SKM-1 treated with dmso at 0.1 percent for 144 hours (cell line): ENCODE measurements around the gene IL1RAPL2.

Experiments used
- DNase-seq: peaks from one replicate; lab custom pipeline; 2025; ENCODE audit not compliant: unreplicated experiment; lab: John Stamatoyannopoulos, UW

IL1RAPL2 gene

DNA sequence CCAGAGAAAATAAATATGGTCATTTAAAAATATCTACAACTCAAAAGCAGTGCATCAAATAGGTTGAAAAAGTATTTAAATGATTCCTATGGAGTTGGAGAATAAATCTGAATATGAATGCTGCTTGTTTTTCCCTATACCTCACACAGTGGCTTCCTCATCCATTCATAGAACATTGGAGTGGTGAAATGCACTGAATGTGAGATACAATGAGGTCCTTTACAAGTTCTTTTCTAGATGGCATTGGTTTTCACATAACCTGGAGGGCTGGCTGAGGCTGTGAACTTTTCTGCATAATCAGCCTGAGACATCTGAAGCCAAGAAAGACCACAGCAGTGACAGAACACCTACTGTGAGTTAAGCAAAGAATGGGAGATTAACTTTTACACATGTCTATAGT is 977.3 kb downstream of the IL1RAPL2 start:
- no peak for DNase-seq

DNA sequence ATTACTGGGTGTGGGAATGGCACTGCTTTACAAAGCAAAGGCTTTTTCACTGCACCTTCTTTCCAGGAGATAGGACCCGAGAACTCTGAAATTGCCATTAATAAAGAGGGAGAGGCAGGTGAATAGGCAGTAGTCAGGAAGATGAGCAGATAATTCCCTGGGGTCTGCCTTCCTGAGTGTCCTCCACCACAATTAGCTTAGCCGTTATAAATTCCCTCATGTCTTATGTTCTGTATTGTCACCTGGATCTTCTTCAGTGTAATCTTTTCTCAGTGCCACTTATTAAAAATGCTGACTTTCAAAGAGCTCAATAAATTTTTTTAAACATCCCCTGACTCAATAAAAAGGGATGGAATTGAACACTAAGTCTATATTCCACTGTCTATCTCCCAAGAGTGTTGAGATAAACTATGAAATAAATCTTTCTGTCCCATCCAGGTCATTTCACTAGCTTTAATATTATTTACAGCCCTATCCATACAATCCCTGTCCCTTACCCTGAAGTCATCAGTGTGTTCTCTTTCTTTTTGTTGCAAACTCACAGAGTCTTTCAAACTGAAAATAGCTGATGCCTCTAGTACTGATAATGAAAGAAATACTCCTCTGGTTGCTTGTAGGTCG is 984.2 kb downstream of the IL1RAPL2 start:
- DNase-seq = no peak

DNA sequence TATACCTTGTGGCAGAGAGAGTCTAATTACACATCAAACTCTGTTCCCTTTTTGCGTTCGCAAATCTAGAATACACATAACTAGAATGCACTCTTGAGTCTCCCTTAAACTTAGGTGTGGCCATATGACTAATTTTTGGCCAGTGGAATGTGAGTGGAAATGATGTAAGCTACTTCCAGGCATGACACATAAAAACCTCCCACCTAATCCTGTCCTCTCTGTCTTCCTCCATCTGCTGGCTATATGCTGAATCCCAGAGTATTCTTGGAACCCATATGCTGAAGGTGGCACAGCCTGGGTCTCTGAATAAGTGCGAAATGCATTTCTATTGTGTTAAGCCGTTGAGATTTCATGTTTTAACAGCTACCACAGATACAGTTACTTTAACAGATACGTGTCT is 986.4 kb downstream of the IL1RAPL2 start:
- no peak for DNase-seq

DNA sequence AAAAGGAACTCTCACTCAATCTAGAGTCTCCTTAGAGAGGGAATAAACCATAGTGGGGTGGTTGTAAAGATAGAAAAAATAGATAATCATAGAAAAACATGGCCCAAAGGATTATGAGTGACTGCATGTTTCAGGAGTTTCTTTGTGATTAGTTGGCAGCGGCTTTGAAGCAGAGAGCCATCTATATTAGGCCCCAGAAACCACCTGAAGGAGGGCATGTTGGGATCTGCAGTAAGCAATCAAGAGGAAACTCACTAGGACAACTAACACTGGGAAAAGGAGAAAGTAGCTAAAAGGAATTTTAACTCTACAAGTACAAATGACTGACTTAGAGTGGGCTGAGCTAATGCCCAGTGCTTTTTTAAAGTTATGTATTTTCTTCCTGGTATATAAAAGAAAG is 987.1 kb downstream of the IL1RAPL2 start:
- DNase-seq = no peak

DNA sequence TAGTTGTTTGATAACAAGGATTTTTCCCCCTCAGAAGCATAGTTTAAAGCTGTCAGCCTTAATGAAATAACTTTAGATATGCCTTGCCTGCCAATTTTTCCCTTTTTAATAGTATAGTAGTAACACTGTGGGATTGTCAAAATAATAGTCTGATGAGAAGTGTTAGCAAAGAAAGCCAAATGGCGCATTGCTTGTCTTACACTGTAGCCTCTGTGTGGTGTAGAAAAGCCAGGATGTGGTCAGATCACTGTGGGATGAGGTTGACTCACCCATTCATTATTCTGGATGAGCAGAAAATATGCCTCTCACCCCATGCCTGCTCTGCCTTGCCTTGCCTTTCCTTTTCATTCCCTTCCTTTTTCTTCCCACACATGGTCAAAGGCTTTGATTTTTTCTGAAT is 998.5 kb downstream of the IL1RAPL2 start:
- DNase-seq = no peak

DNA sequence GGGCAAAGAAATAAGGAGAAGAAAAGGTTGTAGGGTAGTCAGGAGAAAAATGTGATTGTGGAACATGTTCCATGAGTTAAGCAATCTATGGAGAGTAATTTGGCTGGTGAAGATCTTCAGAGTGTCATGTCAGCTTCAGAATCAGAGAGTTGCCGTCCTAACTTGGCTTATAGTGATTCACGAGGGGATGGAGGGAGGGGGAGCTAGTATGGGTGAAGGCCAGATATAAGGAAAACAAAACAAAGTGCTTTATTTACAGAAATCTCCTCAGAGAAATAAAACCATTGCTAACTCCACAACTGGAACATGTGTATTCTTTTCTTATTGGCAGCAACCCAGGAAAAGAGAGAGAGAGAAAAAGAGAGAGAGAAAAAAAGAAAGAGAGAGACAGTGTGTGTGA is 999.9 kb downstream of the IL1RAPL2 start:
- no peak for DNase-seq

DNA sequence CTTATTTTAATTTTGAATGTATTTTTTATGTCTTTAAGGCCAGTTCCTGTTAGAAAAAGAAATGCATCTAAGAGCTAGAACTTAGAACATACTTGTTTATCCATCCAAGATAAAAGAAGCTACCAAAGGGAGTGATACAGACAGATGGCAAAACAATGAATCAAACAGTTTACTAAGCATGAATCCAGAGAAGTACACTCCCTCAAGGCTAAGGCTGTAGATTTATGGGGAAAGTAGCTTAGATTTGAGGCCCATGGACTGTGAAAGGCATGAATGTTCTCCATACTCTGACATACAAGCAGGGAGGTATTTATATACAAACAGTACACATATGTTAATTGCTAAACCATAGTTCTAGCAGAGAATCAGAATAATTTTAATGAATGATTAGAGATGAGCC is 1001.1 kb downstream of the IL1RAPL2 start:
- no peak for DNase-seq

DNA sequence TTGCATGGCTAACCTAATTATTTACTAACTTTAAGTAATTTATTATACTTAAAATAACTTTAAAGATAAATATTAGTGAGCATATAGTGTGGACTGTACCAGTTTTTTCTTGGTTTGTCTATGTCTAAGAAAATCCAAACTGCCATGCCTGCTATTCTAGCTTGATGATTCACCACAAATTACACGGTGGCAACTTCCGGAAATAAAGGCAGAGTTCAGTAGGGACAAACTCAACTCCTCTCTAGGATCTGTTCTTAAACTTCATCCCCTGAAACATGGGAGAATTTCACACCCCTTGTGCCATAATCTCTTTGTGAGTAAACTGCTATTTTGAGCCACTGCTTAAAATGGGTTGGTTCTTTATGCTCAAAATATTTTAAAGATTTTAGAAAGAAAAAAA is 1042.7 kb downstream of the IL1RAPL2 start:
- no peak for DNase-seq

DNA sequence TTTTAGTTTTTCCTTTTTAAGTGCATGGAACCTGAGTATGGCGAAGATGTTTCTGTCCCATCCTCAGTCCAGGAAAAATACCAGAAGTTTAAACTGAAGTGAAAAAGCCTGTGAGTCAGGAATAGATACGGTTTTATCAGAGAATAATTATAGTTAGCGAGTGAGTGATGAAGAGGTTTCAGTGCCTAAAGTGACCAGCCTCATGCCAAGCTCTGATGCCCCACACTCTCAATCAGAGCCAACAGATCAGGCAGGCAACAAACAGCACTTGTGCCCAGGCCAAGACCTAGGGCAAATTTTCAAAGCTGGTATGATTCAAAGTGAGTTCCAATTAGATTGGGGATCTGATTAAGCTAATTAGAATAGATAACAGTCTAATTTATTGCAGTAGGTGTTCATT is 1043.5 kb downstream of the IL1RAPL2 start:
- no peak for DNase-seq

DNA sequence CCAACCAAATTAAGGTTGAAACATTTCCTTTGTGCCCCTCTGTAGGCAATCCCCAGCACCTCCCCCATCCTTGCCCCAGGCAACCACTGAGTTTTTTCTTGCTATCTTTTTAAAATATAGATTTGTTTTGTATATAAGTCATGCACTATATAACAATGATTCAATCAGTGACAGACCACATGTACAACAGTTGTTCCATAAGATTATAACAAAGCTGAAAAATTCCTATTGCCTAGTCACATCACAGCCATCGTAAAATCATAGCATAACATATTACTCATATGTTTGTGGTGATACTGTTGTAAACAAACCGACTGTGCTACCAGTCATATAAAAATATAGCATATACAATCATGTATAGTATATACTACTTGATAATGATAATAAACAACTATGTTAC is 1044.4 kb downstream of the IL1RAPL2 start:
- DNase-seq = no peak

DNA sequence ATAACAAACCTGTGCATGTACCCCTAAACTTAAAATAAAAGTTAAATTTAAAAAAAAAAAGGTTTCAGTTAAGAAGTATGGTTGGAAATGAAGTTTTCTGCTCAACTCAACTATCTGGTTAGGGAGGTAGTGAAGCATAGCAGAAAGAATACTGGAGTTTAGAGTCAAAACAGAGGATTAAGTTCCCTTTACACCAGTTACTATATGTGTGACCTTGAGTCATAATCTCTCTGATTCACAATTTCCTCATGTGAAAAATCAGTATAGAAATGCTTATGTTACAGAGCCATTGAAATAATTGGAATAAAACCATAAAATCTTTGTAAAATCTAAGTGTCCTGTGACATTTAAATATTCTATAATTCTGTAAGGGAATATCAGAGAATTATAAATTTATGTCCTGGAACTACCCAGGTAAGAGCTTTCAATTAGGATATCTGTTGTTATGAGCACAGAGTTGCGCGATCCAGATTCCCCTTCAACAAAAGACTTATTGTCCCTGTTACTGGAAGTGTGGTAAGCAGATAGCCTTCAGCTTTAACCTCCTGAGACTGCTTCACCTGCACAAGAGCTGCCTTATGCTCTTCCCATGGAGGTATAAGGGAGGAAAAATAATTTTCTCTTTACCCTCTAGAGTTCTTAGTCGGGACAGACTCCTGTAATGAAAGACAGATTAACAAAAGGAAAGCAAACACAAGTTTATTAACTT is 1052.5 kb downstream of the IL1RAPL2 start:
- no peak for DNase-seq

DNA sequence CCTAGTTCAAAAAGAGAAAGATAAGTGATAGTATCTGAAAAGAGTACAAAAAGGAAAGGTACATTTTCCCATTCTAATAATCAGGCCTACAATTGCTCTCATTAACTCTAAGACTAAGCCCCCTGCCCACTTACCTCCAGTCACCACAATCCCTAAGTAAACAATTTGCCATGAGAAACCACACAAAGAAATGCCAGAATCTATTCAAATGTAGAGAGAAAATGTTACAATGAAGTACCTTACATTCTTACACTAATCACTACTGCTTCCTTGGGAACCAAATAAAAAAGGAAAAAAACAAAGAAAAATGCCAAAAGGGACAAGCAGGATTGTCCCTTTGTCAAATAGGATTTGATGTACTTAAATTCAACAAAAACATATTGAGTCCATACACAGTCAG is 1068.2 kb downstream of the IL1RAPL2 start:
- DNase-seq = no peak

DNA sequence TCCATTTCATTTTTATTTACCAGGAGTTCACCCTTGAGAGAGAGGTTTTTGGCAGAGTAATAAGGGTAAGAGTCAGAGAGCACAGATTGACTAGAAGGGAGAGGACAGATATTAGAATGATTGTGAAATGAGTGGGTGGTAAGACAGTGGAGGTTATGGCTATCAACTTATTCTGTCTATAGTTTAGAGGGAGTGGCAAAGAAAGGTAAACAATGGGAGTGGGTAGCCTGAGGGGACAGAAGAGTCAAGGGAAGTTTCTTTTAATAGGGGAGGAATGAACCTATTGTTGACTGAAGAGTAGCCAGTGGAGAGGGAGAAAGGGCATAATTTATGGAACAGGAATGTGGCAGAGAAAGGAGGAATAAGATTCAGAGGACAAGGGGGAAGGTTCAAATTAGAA is 1069.8 kb downstream of the IL1RAPL2 start:
- no peak for DNase-seq

DNA sequence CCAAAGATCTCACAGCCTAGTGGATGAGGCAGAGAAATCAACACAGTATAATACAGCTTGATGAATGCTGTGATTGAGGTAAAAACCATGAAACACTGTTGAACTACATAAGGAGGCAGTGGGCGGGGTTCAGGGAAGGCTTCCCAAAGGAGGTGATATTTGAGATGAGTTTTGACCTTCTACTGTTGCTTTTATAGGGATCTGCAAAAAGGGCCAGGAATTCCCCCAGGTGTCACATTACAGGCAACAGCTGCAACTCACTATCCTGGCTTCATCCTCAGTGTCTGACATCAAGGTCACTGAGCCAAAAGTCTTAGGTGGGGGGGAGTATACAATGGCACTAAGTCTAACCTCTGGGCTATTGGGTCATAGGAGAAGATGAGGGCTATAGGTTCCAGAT is 1070.7 kb downstream of the IL1RAPL2 start:
- no peak for DNase-seq

DNA sequence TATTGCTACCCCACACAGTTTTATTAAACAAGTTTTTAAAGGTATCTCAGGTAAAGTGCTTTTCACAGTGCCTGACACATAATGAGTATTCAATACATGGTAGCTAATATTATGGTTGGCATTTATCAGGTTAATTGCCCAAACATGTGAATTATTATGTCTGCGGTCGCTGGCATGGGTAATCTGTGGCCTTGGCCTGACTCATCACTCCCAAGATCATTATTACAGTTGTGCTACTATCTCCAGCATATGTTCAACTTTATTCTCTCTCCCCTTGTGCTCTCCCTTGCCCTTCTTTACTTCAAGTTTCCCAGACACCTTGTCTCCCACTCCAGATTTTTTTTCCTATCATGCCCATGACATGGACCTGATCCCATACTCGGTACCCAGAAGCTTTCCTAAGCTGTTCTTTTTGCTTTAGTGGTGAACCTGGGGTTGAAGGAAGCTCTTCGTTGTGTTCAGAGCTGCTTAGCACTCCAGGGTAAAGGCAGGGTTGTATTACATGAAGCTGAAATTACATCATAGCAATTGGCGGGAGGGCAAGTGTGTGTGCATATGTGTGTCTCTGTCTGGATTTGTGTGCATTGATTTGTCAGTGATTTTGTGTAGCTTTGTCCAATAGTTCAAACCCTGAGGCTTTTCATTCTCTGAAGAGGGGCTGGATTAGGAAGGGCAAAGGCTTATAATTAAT is 1079.8 kb downstream of the IL1RAPL2 start:
- no peak for DNase-seq

DNA sequence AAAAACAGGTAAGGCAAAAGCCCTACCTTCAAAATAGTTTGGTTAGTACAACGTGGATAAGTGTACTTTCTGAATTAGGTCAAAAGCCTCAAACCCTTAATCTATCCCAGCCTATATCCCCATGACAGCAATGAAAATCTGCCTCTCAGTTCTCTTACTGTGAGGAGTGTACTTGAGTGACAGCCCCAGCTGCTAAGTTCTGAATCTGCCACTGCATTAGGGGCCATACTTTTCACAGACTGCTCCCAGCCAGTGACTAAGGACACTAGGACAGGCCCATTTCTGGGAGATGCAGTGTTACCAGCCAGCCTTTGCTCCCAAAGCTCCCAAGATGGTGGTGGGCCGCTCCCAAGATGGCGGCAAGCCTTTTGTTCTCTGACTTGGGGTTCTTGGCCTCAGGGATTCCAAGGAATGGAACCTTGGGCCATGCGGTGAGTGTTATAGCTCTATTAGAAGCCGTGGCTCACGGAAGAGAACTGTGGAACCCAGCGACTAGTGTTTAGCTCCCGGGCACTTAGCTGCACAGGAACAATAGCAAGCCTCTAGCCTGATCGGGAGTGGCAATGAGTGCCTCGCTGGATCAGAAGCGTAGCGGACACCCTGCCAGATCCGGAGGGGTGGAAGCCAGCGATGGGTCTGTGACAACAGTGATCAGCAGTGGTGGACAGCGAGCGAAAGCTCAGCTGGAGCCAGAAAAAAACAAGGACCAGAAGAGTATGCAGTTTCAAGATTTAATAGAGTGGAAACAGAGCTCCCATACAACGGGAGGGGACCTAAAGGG is 1080.8 kb downstream of the IL1RAPL2 start:
- no peak for DNase-seq

DNA sequence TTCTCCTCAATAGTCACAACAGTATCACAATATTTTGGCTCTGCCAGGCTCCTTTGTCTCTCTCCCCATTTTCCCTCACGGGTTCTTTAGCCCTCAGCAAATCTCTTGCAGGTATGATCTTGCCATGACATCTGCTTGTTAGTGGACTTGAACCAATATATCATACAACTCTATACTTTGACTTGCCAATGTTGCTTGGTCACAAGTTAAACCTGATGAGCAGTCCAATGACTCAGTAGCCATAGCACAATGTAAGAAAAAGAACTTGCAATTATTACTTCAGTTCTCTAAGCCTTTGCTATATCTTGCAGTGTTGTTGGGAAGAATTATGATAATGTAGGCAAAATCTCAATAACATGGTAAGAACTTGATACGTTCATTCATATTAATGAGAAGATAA is 1081.8 kb downstream of the IL1RAPL2 start:
- DNase-seq = no peak

DNA sequence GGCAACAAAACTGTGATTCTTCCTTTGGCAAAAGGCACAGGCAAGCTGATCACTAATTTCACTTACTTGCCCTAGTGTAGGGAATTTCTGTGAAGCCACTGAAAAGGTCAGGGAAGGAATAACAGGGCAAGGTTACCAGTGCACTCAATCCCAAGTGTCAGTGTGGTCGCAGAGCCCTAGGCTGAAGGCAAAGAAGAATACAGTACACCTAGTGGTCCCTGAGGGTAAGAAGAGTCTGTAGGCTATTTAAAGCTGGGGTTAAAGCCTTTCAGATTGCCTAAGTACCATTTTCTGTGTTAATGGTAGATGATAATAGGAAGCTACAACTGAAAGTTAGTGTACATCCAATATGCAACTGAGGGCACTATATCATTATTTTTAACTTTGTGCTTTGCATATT is 1082.7 kb downstream of the IL1RAPL2 start:
- DNase-seq = no peak

DNA sequence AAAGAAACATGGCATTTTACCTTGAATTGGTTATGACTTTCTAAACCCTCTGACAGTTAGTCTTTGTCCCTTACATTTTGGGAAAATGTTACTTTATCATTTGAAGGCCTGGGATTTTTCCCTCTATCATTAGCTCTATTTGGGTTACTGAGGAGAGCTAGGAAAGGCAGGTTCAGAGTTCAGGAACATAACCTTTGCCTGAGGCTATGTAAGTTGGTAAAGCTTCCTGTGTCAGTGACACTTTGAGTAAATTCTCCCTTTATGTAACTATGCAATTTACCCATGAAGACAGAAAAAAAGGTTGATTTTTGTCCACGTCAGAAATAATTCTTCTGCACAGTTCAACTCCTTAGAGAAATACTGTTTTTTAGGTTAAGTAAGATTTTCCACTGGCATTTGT is 1084.6 kb downstream of the IL1RAPL2 start:
- no peak for DNase-seq

DNA sequence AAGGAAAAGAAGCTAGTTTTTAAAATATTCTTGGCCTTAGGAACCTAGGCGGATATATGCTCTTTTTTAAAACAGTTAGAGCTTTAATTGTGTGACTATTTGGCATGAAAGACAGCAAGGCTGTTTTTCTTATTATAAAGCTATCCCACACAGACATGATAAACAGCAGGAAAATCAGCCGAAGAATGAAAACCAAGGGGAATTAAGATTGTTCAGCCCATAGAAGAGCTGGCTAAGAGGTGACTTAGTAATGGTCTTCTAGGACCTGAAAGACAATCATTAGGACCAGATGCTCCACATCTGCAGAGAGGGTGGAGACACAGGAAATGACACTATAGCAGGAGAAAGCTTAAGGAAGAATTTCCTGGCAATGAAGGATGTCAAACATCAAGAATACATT is 1085.0 kb downstream of the IL1RAPL2 start:
- no peak for DNase-seq

DNA sequence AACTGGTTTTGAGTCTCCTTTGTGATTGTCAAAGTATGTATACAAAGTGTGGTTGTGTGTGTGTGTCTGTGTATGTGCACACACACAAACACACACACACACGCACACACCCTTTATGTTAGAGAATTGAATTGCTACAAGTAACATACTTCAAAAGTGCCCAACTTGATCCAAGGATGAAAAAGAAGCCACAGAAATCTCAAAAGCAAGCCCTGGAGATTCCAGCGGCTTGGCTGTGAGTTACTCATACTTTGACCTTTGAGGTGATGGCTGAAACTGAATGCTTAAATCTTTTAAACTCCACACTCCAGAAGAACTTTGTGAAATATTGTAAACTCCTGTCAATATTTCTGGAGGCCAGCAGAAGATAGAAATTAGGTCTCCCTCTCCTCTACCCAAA is 1087.9 kb downstream of the IL1RAPL2 start:
- no peak for DNase-seq

DNA sequence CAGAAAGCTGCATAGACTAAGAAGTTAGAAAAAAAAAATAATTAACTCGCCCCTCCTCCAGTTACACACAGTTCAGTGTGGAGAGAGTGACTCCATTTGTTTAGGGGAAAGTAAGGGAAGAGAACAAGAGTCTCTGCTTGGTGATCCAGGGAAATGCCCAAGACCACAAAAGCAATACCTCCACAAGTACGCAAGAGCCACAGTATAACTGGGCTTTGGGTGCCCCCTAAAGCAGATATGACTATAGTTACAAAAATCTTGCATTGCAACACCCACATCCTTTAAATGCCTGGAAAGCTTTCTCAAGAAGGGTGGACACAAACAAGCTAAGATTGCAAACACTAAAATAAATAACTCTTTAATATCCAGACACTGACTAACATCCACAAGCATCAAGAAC is 1092.1 kb downstream of the IL1RAPL2 start:
- DNase-seq = no peak
